Liver (tissue), 9 donors: ENCODE data around the gene CCDC33. TPM values are rescaled to one million over a fixed set of nuclear protein-coding genes. Genes with fewer than 3 reads are reported as not detected.

ENCODE experiments used
- DNase-seq: peaks from one replicate; pipeline ENCODE4 v3.0.0-alpha.2; 2017; ENCODE audit warnings: low spot score
- H3K27ac ChIP-seq, 2 donors: one replicate each; pipeline ENCODE4 v1.7.0; 2013; ENCODE audit warnings: inconsistent platforms in 2 of 2, low read length in 2 of 2, control low read depth in 1 of 2, low read depth in 1 of 2, mild to moderate bottlenecking in 1 of 2
- H3K27me3 ChIP-seq, 4 donors: one replicate each; pipeline versions ENCODE4 v1.6.1 to v1.7.0; 2013; ENCODE audit warnings: low read length in 3 of 4, inconsistent platforms in 1 of 4, mild to moderate bottlenecking in 1 of 4, moderate library complexity in 1 of 4; ENCODE audit not compliant: control insufficient read depth in 4 of 4, insufficient read depth in 4 of 4
- H3K36me3 ChIP-seq, 4 donors: one replicate each; pipeline versions ENCODE4 v1.6.1 to v1.7.0; 2013; ENCODE audit warnings: low read length in 3 of 4, mild to moderate bottlenecking in 3 of 4, low read depth in 1 of 4, moderate library complexity in 1 of 4; ENCODE audit not compliant: control insufficient read depth in 4 of 4, insufficient read depth in 3 of 4
- H3K4me1 ChIP-seq, 4 donors: one replicate each; pipeline versions ENCODE4 v1.6.1 to v1.7.0; 2013; ENCODE audit warnings: low read length in 3 of 4, mild to moderate bottlenecking in 3 of 4, moderate library complexity in 1 of 4; ENCODE audit not compliant: control insufficient read depth in 4 of 4, insufficient read depth in 4 of 4
- H3K4me3 ChIP-seq, 3 donors: one replicate each; pipeline versions ENCODE4 v1.6.1 to v1.7.0; 2013; ENCODE audit warnings: low read length in 3 of 3, control low read depth in 1 of 3, low read depth in 1 of 3, mild to moderate bottlenecking in 1 of 3
- H3K9ac ChIP-seq, 2 donors: one replicate each; pipeline ENCODE4 v1.7.0; 2013; ENCODE audit warnings: low read length in 2 of 2, mild to moderate bottlenecking in 2 of 2, moderate library complexity in 2 of 2, control low read depth in 1 of 2, low read depth in 1 of 2
- H3K9me3 ChIP-seq, 4 donors: one replicate each; pipeline versions ENCODE4 v1.6.1 to v1.7.0; 2013; ENCODE audit warnings: low read length in 3 of 4; ENCODE audit not compliant: control insufficient read depth in 4 of 4
- FOXA1 ChIP-seq: IDR thresholded peaks from 2 replicates; pipeline ENCODE4 v1.6.1; 2016; ENCODE audit warnings: antibody characterized with exemption
- FOXA2 ChIP-seq: IDR thresholded peaks from 2 replicates; pipeline ENCODE4 v1.6.1; 2016; ENCODE audit warnings: antibody characterized with exemption
- HNF4A ChIP-seq, 2 donors: conservative IDR thresholded peaks; 2 replicates each; pipeline ENCODE4 v1.6.1; 2016; ENCODE audit warnings: antibody characterized with exemption in 2 of 2, mild to moderate bottlenecking in 2 of 2
- HNF4G ChIP-seq: IDR thresholded peaks from 2 replicates; pipeline ENCODE4 v1.6.1; 2016; ENCODE audit warnings: antibody characterized with exemption
- JUND ChIP-seq, 2 donors: IDR thresholded peaks; 2 replicates each; pipeline ENCODE4 v1.6.1; 2016; ENCODE audit warnings: antibody characterized with exemption in 2 of 2
- NR2F2 ChIP-seq: IDR thresholded peaks from 2 replicates; pipeline ENCODE4 v1.6.1; 2016; ENCODE audit warnings: antibody characterized with exemption
- RAD21 ChIP-seq, 2 donors: IDR thresholded peaks; 2 replicates each; pipeline ENCODE4 v1.6.1; 2016; ENCODE audit warnings: antibody characterized with exemption in 2 of 2, mild to moderate bottlenecking in 2 of 2
- RXRA ChIP-seq, 2 donors: IDR thresholded peaks; 2 replicates each; pipeline ENCODE4 v1.6.1; 2017 to 2018; ENCODE audit warnings: antibody characterized with exemption in 2 of 2, mild to moderate bottlenecking in 1 of 2
- TAF1 ChIP-seq: conservative IDR thresholded peaks from 2 replicates; pipeline ENCODE4 v1.6.1; 2016; ENCODE audit warnings: antibody characterized with exemption, mild to moderate bottlenecking
- WGBS: extraction: QIAGEN DNeasy Blood & Tissue Kit; methylation state at CpG from one replicate; pipeline ENCODE4 v1.1.7; 2013; 5-methylcytosine and 5-hydroxymethylcytosine counted together
- polyA plus RNA-seq, 2 donors: library from polyadenylated mRNA; stranded (reverse) in 1 of 2; unstranded in 1 of 2; fragments of 200-250 nt in 1 of 2; fragments of >200 nt in 1 of 2; fragmentation: Nextera tagmentation in 1 of 2; extraction: Ambion mirVana in 1 of 2; gene quantifications; one replicate each; pipeline versions ENCODE4 v1.2.1 to v1.2.3, GENCODE V29; 2013 to 2015
- total RNA-seq, 2 donors: library from RNA; depleted of rRNA; stranded (reverse); fragments of >200 nt; gene quantifications; one replicate each; pipeline ENCODE4 v1.2.3, GENCODE V29; 2014
- TF ChIP-seq, protein P1 (sequence below): fragments of 150-350 bp; IDR thresholded peaks from 2 replicates; pipeline ENCODE4 v1.5.1; 2017; ENCODE audit warnings: improper control_type of control experiment, low read depth, low read length; ENCODE audit not compliant: missing input control
- TF ChIP-seq, protein P2 (sequence below): IDR thresholded peaks from 2 replicates; pipeline ENCODE4 v1.6.1; 2016; ENCODE audit warnings: antibody characterized with exemption
- TF ChIP-seq, protein P3 (sequence below): IDR thresholded peaks from 2 replicates; pipeline ENCODE4 v1.6.1; 2016; ENCODE audit warnings: antibody characterized with exemption
- donor health status: healthy.
- donor health status: healthy.
- donor health status: healthy.
- donor health status: healthy.
- donor health status: healthy.

The CCDC33 gene
- total and polyA plus RNA-seq, 4 donors: not detected

DNA sequence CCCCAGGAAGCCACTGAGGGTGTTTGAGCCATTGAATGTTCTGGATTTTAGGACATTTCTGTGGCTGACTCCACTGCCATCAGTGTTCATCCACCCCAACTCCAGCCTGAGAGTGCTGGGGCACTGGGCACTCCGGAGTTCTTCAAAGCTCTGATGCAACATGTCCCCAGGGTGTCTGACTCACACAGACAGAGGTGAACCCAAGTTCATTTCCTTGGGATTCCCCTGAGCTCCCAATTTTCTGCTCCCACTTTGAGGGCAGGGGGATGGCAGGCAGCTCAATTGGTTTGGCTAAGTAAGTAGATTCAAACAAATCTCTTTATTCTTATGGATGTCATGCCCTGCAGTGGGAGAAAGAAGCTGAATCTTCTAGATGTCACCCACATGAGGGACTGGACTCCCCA lies 35.7 kb upstream of the CCDC33 start (continued):
- TF ChIP-seq, protein P1, sequence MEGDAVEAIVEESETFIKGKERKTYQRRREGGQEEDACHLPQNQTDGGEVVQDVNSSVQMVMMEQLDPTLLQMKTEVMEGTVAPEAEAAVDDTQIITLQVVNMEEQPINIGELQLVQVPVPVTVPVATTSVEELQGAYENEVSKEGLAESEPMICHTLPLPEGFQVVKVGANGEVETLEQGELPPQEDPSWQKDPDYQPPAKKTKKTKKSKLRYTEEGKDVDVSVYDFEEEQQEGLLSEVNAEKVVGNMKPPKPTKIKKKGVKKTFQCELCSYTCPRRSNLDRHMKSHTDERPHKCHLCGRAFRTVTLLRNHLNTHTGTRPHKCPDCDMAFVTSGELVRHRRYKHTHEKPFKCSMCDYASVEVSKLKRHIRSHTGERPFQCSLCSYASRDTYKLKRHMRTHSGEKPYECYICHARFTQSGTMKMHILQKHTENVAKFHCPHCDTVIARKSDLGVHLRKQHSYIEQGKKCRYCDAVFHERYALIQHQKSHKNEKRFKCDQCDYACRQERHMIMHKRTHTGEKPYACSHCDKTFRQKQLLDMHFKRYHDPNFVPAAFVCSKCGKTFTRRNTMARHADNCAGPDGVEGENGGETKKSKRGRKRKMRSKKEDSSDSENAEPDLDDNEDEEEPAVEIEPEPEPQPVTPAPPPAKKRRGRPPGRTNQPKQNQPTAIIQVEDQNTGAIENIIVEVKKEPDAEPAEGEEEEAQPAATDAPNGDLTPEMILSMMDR: no peak

DNA sequence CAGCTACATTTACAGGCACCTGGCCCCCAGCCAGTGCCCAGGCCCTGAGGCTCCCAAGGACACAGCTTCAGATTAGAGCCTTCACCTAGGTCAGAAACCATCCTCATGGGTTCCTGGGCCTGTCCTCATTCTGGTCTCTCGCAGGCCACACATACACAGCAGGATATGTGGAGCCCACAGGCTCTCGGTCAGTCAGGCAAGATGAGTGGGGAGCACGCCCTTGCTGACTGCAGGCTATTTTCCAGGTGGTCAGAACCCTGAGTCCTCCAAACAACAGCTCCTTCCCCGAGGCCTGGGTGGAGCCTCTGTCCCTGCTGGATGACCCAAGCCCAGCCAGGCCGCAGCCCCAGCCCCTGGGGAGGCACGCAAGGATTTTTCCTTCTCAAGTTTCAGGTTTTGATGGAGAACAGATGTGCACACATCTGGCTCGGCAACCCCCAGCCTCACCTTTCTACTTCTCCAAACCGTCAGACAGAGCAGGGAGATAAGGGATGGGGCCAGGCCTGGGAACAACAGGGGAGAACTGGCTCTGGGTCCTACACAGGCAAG lies 35.2 kb upstream of the CCDC33 start:
- Histone ChIP-seq H3K4me1 (no peaks in the 10 kb centered on the region), H3K27me3 (peaks cover 0 to 6% (median 3%) of the 10 kb centered on the region in 4 donors), H3K9ac (no peak overlapping the region), H3K27ac (no peak overlapping the region), H3K4me3 (no peak overlapping the region), H3K36me3 (no peaks in the 10 kb centered on the region), H3K9me3 (no peaks in the 10 kb centered on the region)
- WGBS: 87% methylated on average over 8 of the region's 8 CpGs
- TF ChIP-seq, protein P2, sequence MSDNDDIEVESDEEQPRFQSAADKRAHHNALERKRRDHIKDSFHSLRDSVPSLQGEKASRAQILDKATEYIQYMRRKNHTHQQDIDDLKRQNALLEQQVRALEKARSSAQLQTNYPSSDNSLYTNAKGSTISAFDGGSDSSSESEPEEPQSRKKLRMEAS: no peak
- TF ChIP-seq HNF4A (conservative IDR thresholded peaks at IDR 0.05): no peak
- TF ChIP-seq RXRA (IDR thresholded peaks at IDR 0.05): no peak
- TF ChIP-seq TAF1: no peak
- TF ChIP-seq FOXA2: no peak
- DNase-seq: no peak

DNA sequence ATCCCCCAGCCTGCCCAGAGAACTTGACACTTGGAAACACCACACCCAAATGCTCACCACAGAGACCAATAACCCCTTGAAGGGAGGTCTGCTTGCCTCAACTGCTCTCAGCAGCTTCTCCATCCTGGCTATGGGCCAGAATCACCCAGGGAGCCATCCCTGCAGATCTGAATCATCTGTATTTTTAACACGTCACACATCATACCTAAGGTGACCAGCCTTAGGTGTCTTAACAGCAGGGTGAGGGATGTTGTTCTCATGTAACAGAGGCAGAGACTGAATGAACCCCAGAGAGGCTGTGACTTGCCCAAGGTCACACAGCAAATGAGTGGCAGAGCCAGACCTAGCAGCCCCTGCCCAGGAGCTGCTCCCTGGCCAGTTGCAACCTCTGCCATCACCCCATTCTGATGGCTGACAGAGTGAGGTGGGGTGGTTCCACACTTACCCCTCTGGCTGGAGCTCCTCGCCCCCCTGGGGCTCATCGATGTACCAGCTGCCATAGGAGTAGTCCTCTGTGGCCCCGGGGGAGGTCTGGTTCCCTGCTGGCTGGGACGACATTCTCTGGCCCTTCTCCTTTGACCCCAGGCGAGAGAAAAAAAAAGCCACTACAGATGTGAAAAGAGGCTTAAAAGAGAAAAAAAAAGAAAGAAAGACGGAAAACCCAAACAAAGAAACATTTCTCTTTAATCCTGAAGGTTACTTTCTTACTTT lies 34.3 kb upstream of the CCDC33 start:
- Histone ChIP-seq H3K4me1 (no peaks in the 10 kb centered on the region), H3K9ac (no peak overlapping the region), H3K36me3 (no peaks in the 10 kb centered on the region), H3K27me3 (peaks cover 0 to 6% (median 3%) of the 10 kb centered on the region in 4 donors), H3K4me3 (no peak overlapping the region), H3K9me3 (no peaks in the 10 kb centered on the region), H3K27ac (no peak overlapping the region)
- TF ChIP-seq HNF4G (no peak), RXRA (IDR thresholded peaks at IDR 0.05) (no peak), NR2F2 (no peak), JUND (IDR thresholded peaks at IDR 0.05) (no peak), RAD21 (IDR thresholded peaks at IDR 0.05) (no peak), TAF1 (no peak), HNF4A (conservative IDR thresholded peaks at IDR 0.05) (no peak), FOXA1 (no peak), FOXA2 (no peak)
- TF ChIP-seq, protein P2: no peak
- TF ChIP-seq, protein P3, sequence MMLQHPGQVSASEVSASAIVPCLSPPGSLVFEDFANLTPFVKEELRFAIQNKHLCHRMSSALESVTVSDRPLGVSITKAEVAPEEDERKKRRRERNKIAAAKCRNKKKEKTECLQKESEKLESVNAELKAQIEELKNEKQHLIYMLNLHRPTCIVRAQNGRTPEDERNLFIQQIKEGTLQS: no peak
- no peak for DNase-seq
- WGBS: 51% methylated on average over 7 of the region's 7 CpGs
